ENCODE data around the gene MYO3B. TPM values are rescaled to one million over a fixed set of nuclear protein-coding genes. Genes with fewer than 3 reads are reported as not detected.

The MYO3B gene
- polyA plus RNA-seq, 2 of the 4 experiments (the other 2 are of a cell fraction): 0.01 TPM; not detected in 1

DNA sequence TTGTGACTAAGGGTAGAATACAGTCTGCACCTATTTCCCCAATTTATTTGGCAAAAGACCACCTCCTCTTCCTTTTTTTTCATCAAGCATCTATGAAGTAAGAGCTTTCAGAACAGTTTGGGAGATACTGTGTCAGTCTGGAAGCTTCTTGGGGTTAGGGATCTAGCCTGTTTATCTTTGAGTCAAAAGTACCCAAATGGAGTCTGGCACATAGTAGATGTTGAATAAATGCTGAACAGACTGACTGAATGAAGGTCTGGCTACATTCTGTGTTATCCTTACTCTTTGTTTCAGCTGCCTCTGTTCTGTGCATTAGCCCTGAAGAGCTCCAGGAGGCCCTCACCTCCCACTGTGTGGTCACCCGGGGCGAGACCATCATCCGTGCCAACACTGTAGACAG, 223.2 kb downstream of the MYO3B start:
- CTCF ChIA-PET: interaction anchor here (0.7 to 3.6 kb wide), 5 partner anchors 8 to 414 kb away, joined by 3 to 17 read pairs (median 3); no protein-coding TSS in a partner anchor
- H3K4me1 ChIP-seq: no peaks in the 10 kb centered on the region
- TF ChIP-seq HES2 (IDR thresholded peaks at IDR 0.05): no peak
- TF ChIP-seq FOSL2 (IDR thresholded peaks at IDR 0.05): no peak
- no peak for TF ChIP-seq FOSL2 (CRISPR knock-in tag; IDR thresholded peaks at IDR 0.05)

DNA sequence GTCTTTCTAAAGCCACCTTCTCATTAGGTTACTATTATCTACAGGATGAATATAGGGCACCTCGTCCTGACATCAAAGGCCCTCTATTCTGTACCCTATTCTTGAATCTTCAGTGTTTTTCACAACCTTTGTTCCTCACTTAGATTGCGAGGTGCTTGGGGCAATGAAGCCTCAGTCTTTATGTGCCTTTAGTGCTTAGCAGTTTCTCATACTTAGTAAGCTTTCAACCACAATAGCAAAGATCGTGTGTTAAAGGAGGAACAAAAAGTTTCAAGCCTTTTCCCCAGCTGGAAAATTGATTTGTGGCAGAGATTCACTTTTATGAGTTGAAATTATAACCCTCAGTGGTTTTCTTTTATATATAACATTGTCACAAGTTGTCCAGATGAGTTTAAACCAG, 226.9 kb downstream of the MYO3B start:
- ATAC-seq (no peak), DNase-seq (ENCODE audit: low read depth in 1 of 2, low spot score in 1 of 2) (no peak), FAIRE-seq (no peak)
- Histone ChIP-seq H3K4me2 (no peak overlapping the region), H3K4me3 (no peak overlapping the region), H3K9me3 (no peaks in the 10 kb centered on the region), H3K4me1 (no peaks in the 10 kb centered on the region), H3K27ac (no peak overlapping the region)
- 14% methylated on average over 3 of the region's 3 CpGs for WGBS (ENCODE audit: missing lambda C conversion rate)
- ChIA-PET CTCF (interaction anchor here (1.4 kb wide), 1 partner anchor 411 kb away, joined by 4 read pairs; no protein-coding TSS in a partner anchor), POLR2A (no interaction called here)
- TF ChIP-seq ZNF302 (CRISPR knock-in tag; IDR thresholded peaks at IDR 0.05) (no peak), TFCP2L1 (CRISPR knock-in tag; IDR thresholded peaks at IDR 0.05) (no peak), MAX (IDR thresholded peaks at IDR 0.05) (no peak), RAD21 (conservative IDR thresholded peaks at IDR 0.05 in 1 of 2, IDR thresholded peaks at IDR 0.05 in 1 of 2) (no peak), CBX8 (IDR thresholded peaks at IDR 0.05) (no peak), CHD2 (IDR thresholded peaks at IDR 0.05; ENCODE audit: low read length, partially characterized antibody) (no peak), HEYL (CRISPR knock-in tag; IDR thresholded peaks at IDR 0.05) (no peak), RCOR1 (IDR thresholded peaks at IDR 0.05; ENCODE audit: low read depth, low read length) (no peak), MAFK (IDR thresholded peaks at IDR 0.05; ENCODE audit: partially characterized antibody) (no peak), ZFP36 (IDR thresholded peaks at IDR 0.05; ENCODE audit: borderline replicate concordance, partially characterized antibody) (no peak), REST (IDR thresholded peaks at IDR 0.05) (no peak), FOSB (CRISPR knock-in tag; IDR thresholded peaks at IDR 0.05) (no peak), EP300 (IDR thresholded peaks at IDR 0.05) (no peak), CEBPB (IDR thresholded peaks at IDR 0.05) (no peak), ESRRA (IDR thresholded peaks at IDR 0.05; ENCODE audit: borderline replicate concordance, low read length) (no peak), POLR2A (IDR thresholded peaks at IDR 0.05; ENCODE audit: low read length) (no peak), HMGXB4 (CRISPR knock-in tag; IDR thresholded peaks at IDR 0.05; ENCODE audit: borderline replicate concordance) (no peak)
- TF ChIP-seq, protein P1, sequence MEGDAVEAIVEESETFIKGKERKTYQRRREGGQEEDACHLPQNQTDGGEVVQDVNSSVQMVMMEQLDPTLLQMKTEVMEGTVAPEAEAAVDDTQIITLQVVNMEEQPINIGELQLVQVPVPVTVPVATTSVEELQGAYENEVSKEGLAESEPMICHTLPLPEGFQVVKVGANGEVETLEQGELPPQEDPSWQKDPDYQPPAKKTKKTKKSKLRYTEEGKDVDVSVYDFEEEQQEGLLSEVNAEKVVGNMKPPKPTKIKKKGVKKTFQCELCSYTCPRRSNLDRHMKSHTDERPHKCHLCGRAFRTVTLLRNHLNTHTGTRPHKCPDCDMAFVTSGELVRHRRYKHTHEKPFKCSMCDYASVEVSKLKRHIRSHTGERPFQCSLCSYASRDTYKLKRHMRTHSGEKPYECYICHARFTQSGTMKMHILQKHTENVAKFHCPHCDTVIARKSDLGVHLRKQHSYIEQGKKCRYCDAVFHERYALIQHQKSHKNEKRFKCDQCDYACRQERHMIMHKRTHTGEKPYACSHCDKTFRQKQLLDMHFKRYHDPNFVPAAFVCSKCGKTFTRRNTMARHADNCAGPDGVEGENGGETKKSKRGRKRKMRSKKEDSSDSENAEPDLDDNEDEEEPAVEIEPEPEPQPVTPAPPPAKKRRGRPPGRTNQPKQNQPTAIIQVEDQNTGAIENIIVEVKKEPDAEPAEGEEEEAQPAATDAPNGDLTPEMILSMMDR (IDR thresholded peaks at IDR 0.05): no peak
- TF ChIP-seq, protein P2, sequence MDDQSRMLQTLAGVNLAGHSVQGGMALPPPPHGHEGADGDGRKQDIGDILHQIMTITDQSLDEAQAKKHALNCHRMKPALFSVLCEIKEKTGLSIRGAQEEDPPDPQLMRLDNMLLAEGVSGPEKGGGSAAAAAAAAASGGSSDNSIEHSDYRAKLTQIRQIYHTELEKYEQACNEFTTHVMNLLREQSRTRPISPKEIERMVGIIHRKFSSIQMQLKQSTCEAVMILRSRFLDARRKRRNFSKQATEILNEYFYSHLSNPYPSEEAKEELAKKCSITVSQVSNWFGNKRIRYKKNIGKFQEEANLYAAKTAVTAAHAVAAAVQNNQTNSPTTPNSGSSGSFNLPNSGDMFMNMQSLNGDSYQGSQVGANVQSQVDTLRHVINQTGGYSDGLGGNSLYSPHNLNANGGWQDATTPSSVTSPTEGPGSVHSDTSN (IDR thresholded peaks at IDR 0.05): no peak
- TF ChIP-seq, protein P3, sequence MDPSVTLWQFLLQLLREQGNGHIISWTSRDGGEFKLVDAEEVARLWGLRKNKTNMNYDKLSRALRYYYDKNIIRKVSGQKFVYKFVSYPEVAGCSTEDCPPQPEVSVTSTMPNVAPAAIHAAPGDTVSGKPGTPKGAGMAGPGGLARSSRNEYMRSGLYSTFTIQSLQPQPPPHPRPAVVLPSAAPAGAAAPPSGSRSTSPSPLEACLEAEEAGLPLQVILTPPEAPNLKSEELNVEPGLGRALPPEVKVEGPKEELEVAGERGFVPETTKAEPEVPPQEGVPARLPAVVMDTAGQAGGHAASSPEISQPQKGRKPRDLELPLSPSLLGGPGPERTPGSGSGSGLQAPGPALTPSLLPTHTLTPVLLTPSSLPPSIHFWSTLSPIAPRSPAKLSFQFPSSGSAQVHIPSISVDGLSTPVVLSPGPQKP (IDR thresholded peaks at IDR 0.05; ENCODE audit: low read depth, low read length): no peak

More for the DNA sequence above, 223.2 kb downstream of the MYO3B start:
- Histone ChIP-seq H3K27ac (no peak overlapping the region), H3K4me2 (no peak overlapping the region), H3K4me3 (no peak overlapping the region), H3K9me3 (no peaks in the 10 kb centered on the region)
- ATAC-seq: no peak
- 76% methylated on average over 3 of the region's 3 CpGs for WGBS (ENCODE audit: missing lambda C conversion rate)
- POLR2A ChIA-PET: no interaction called here
- DNase-seq (ENCODE audit: low read depth in 1 of 2, low spot score in 1 of 2): no peak
- no peak for FAIRE-seq
